GM19395 (cell line): Measurements from ENCODE around the gene GINS3.

Experiments
- ATAC-seq: cut with Tn5 transposase; IDR thresholded peaks from one replicate; pipeline ENCODE4 v1.9.1; 2021; ENCODE audit warnings: mild to moderate bottlenecking, moderate library complexity; ENCODE audit not compliant: unreplicated experiment

Gene GINS3

DNA sequence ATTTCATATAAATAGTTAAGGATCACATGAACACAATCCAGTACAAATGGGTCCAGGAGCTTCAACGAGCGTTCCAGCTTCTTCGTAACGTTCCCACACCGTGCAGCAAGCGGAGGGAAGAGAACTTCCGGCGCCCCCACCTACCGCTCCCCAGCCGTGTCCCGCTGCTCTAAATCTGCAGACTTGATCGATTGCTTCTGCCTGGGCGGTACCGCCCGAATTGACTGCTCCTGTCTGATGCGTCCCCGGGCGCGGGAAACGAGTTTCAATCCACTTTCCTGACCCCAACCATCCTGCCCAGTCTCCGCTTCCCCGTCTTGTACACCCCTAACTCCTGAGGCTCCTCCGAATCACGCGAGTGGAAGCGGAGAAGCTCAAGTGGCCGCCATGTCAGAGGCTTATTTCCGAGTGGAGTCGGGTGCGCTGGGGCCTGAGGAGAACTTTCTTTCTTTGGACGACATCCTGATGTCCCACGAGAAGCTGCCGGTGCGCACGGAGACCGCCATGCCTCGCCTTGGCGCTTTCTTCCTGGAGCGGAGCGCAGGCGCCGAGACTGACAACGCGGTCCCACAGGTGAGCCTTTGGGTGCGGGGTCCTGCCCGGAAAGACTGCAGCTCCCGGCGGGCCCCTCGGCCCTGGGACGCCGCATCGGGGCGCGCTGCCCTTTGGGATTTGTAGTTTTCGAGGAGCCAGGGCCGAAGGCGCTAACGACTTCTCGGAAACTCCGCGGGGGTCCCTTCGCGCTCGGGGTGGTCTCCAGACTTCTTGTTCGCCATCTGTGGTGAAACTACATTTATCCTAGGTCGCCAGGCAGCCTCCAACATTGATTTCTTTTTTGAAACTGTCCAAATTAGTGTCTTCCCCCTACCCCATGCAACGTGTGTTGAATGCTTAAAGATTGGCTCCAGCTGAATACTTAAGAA, at the start of gene GINS3:
Gene GINS3, plus strand, starts transcription at position 257 of the 923 bp plus-strand sequence. Its CDS starts 131 bp downstream, at position 388.
- peak; percentile 94 for ATAC-seq

DNA sequence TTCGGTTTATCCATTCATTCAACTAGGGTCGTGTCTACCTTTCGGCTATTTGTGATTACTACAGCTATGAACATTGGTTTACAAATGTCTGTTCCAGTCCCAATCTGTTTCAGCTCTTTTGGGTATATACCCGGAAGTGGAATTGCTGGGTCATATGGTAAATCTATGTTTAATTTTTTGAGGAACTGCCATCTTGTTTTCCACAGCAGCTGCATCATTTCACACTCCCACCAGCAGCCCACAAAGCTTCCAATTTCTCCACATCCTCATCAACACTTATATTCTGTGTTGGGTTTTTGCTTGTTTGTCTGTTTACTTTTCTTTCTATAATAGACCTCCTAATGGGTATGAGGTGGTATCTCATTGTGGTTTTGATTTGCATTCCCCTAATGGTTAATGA, 48.7 kb upstream of the GINS3 start:
- ATAC-seq: no peak

DNA sequence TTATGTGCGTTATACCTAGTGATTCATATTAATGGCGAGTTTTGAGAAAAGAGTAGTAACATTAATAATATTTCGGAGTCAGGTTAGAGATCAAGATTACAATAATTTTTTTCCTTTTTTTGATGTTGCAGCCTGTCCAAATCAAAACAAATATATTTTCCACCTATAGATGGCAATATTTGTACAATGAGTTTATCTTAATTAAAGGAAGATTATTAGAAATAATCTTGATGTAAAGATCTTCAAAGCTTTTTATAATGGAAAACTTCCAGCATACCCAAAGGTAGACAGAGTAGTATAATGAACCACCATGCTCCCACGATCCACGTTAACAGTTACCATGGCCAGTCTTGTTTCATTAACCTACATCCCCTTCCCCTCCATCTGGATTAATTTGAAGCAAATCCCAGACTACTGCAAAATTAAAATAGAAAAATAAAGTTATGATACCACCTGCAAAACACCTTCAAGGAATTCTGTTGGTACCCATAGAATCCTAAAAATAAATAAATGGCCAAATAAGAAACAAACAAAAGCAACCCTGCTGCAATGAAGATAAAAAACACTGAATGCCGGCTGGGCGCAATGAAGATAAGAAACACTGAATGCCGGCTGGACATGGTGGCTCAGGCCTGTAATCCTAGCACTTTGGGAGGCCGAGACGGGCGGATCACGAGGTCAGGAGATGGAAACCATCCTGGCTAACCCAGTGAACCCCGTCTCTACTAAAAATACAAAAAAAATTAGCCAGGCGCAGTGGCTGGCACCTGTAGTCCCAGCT, 46.5 kb upstream of the GINS3 start:
- no peak for ATAC-seq

DNA sequence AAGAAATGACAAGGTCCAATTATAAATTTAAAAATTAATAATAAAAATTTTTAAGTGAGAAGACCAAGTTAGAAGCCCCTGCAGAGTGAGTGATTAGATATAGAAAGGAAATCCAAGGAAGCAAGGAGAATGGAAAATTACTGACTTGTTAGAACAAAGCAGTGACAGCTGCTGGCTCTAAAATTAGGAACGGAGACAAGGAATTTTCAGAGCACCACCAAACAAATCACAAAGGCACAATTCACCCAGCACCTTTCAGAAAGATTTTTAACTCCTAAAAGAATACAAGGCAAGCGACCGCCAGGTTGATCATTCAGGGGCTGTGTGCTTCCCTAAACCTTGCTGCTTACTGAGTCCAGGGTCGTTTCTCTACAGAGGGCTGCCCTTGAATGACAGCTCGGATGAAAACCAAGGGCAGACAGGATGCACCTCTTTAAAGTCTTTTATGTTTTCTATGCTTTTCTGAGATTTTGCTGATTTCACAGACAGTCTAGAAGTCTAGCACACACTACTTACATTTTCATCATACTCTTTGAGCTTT, 45.4 kb upstream of the GINS3 start:
- no peak for ATAC-seq

DNA sequence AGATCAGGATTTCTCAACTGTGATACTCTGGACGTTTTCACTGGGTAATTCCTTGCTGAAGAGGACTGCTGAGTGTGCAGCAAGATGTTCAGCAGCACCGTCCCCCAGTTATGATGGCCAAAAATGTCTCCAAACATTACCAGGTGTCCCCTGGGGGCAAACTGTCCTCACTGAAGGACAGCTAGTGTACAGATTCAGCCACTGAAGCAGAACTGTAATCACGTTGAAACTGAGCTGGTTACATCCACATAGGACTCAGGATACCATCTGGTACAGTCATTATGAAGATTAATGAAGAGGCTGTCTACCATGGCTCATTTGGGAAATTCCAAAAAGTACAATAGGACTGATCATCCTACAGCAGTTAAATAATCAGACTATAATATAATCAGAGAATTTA, 43.3 kb upstream of the GINS3 start:
- no peak for ATAC-seq

DNA sequence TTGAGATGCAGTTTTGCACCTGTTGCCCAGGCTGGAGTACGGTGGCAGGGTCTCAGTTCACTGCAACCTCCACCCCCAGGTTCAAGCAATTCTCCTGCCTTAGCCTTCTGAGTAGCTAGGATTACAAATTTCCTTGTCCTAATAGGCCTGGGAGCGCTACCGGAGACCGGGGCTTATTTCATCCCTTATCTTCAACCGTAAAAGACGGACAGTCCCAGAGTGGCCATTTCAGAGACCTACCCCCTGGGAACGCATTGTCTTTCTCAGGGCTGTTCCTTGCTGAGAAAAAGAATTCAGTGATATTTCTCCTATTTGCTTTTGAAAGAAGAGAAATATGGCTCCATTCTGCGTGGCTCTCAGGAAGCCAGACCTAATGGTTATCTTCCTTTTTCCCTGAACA, 39.6 kb upstream of the GINS3 start:
- no peak for ATAC-seq

DNA sequence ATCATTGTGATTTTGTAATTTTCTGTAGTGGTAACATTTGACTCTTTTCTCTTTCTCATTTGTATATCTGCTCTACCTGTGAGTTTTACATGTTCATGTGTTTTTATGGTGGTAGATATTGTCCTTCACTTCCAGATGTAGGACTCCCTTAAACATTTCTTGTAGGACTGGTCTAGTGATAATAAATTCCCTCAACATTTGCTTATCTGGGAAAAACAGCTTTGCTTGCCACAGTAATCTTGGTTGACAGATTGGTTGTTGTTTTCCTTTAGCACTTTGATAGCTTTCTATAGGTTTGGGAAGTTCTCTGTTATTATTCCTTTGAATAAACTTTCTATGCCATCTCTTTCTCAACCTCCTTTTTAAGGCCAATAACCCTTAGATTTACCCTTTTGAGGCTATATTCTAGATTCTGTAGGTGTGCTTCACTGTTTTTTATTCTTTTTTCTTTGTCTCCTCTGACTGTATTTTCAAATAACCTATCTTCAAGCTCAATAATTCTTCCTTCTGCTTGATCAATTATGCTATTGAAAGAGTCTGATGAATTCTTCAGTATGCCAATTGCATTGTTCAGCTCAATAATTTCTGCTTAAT, 32.1 kb upstream of the GINS3 start:
- ATAC-seq: no peak

DNA sequence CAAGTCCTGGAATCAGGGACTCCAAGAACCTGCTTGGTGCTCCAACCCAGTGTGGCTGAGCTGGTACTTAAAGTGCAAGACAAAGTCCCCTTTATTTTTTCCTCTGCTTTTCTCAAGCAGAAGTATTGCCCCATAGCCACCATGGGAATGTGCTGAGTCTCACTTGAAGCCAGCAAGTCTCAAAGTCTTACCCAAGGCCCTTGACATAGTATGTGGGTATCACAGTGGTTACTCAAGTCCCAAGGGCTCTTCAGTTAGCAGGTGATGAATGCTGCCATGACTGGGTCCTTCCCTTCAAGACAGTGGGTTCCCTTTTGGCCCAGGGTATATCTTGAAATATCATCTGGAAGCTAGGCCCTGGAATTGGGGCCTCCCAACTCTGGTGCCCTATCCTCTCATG, 30.5 kb upstream of the GINS3 start:
- no peak for ATAC-seq

DNA sequence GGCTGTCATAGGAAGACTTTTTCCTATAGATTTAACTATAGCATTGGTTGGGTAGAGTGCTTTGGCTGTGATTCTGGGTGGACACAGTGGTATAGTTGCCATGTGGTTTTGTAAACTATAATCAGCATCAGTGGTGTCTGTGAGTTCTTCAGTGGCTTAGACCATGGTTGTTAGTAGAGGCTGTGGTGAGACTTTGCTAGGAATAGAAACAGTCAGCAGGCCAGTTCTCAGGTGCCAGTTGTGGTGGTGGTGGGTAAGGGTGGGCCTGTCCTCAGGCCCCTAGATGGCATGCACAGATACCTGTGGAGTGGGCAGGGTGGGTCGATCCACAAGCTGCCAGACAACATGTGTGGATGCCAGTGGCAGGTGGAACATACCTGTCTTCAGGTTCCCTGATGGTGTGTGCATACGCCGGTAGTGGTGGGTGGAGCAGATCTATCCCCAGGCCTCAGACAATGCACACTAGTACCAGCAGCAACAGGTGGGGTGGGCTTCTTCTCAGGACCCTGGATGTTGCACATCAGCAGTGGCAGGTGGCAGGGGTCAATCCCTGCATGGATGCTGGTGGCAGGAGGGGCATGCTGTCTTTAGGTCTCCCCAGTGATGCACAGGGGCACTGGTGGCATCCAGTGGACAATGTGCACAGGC, 28.4 kb upstream of the GINS3 start:
- ATAC-seq: no peak

DNA sequence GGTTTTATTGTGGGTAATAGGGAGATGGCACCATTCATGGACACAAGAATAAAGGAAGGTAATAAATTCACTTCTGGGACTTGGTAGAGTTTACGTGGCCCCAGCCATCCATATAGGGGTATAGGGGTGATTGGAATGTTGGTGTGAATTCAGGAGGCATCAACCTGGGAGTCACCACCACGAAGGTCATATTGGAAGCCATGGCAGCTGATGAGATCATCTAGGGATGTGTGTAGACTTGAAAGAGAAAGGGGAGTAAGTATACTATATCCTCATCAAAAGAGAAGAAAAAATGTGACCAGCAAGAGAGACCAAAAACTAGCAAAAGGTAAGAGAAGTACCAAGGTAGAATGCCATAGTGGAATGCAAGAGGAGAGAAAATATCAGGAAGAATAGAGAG, 26.6 kb upstream of the GINS3 start:
- no peak for ATAC-seq

DNA sequence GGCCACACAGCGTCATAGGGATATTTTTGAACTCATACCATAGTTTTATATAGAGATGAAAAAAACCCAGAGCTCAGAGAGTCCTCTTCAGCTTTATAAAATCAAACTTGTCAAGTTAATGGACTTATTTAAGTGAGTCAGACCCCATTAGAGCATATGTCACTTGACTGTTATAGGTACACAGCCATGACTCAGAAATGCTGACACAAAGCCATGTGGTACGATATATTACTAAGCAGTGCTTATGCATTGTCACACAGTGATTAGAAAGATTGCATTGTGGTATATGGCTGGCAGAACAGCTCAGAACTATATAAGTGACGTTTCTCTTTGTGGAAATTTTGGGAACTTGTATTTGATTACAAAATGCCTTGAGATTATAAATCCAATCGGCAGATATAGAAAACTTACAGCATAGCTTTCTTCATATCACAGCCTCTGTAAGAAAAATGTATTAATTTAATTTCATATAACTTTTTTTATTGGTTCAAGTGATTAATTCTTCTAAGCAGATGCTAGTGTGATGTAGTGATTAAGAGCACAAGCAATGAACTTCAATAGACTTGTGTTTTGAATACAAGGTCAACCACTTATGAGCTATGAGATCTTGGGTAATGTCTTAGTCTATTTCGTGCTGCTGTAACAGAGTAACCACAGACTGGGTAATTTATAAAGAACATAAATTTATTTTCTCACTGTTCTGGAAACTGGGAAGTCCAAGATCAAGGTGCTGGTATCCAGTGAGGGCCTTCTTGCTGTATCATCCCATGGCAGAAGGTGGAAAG, 25.8 kb upstream of the GINS3 start:
- ATAC-seq: no peak

DNA sequence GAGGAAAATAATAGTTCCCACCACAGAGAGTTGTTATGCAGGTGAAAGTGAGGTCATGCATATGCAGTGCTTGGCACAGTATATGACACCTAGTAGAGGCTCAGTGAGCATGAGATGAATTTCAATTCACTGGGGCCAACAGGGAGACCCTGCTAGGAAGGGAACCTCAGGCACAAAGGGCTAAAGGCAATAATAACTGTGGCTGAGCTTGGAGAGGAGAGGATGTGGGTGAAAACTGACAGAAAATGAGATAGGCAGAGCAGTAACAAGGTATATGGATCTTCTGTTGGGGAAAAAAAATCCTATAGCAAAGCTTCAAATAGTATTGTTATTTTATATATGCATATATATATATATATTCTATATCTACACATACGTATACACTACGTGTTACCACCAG, 25.0 kb upstream of the GINS3 start:
- no peak for ATAC-seq

DNA sequence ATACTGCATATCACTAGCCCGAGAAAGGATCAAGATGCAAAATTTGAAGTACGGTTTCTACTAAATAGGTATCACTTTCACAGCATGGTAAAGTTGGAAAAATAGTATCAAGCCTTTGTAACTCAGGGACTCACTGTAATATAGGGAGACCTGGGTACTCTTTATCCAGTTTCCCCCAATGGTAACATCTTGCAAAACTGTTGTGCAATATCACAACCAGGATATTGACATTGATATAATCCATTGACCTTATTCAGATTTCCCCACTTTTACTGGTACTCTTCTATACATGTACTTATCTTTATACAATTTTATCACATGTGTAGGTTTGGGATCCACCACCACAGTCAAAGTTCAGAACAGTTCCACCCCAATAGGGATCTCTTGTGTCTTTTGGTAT, 20.4 kb upstream of the GINS3 start:
- ATAC-seq: no peak

DNA sequence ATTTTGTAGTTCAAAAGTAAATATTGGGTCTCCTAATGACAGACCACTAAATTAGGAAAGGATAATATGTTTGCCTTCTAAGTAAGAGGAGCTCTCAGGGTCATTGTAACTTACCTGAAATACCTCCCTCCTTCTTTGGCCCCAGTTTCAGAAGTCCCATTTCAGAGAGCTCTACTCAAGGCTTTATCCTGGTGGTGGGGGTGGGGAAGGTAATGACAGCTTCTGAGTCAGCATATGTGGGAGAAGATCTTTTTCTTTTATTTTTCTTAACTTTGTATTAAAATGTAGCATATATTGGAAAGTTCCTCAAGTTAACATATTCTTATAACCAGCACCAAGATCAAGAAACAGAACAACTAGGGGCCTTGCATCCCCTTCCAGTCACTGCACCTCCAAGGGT, 16.9 kb upstream of the GINS3 start:
- no peak for ATAC-seq

DNA sequence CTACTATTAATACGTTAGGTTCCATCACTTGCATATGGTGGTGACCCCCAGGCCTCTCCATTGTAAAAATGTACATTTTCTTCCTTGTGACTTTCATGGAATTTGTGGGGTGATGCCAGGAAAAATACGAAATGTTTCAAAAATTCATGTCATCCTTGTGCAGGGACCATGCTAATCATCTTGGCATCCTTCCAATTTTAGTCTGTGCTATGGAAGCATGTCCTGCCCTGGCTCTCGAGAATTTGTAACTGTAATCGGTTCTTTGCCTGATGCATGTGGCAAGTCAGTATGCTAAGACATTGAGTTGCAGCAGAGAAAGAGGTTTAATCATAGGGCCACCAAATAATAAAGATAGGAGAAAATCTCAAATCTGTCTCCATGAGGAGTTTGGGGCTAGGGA, 14.3 kb upstream of the GINS3 start:
- no peak for ATAC-seq

DNA sequence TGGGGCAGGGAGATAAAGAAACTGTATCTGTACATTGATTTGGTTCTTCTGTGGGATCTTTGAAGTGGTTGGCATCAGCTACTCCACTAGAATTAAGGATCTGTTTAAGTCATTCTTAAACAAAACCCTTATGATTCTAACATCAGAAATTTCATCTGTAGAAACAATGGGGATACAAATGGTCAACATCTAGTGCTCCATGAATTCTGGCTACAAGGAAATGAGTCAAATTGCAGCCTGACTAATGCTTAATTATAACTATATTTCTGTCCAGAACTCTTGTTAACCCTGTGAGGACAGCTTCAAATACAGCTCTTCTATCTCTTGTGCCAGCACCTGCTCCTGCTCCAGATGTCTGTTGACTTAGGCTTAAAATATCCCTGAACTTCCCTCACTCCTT, 13.9 kb upstream of the GINS3 start:
- ATAC-seq: no peak

DNA sequence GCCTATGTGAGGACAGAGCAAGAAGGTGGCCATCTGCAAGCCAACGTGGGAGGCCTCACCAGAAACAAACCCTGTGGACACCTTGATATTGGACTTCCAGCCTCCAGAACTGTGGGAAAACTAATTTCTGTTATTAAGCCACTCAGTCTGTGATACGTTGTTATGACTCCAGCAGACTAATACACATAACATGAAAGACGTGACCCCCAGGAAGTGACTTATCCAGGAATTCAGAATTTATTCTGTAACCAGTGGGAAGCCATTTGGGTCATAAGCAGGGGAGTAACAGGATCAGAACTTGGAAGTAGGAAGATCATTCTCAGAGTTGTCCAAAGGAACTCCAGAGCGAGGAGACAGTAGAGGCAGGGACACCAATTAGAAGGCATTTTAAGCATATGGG, 12.5 kb upstream of the GINS3 start:
- ATAC-seq: no peak

DNA sequence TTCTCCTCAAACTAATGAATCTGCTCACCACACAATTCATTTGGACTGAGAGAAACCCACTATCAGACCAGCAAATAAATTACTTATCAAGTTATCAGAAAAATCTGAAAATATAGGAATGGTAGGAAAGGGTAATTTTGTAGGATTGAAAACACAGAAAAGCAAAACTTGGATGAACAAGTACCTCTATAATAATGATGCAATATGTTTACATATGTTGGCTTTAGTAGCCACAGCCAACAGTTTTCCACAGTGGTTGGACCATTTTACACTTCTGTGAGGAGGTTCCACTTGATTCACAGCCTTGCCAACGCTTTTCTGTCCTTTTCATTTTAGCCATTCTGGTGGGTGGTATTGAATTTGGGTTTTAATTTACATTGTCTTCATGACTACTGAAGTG, 10.6 kb upstream of the GINS3 start:
- no peak for ATAC-seq

DNA sequence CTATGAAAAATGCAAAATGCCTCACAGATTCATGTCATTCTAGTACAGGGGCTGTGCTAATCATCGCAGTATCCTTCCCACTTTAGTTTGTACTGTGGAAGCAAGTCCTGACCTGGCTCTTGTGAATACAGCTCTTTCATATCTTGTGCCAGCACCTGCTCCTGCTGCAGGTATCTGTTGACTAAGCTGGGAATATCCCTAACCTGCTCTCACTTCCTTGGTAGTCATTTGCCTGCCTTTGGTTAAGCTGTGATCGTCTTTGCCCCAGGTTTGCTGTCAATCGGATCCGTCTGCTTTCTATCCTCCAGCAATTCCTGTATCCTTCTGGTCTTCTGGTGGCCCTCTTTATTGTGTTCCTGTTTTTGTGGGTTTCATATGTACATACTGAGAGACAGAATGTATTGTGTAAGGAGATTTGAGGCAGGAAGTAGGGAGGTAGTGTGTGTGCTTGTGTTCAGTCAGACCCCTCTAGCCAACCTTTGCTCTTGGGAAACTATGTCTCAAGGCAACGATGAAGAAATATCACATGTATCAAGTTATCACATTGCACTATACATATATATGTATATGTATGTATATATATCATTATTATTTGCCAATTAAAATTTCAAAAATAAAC, 7.7 kb upstream of the GINS3 start:
- ATAC-seq: no peak
